T-cell (primary cell): ENCODE data around the gene ATP10A. TPM values are rescaled to one million over a fixed set of nuclear protein-coding genes. Genes with fewer than 3 reads are reported as not detected.

ENCODE experiments used
- ATAC-seq, 4 experiments: fragments of 200-7000 bp in 3 of 4; fragments of 150-1000 bp in 1 of 4; cut with Tn5 transposase; replicated peaks in 1 of 4; 1 replicate in 3 of 4; 2 replicates in 1 of 4; pipeline ENCODE4 v1.10.0; 2021; ENCODE audit warnings: moderate library complexity in 3 of 4, mild to moderate bottlenecking in 2 of 4, moderate number of reproducible peaks in 1 of 4
- CTCF ChIA-PET, 2 donors: fragments of 300-600 bp; sonication (Branson Sonifier 250); formaldehyde crosslinking; loops; one replicate each; lab custom pipeline; 2022; ENCODE audit warnings: antibody characterized with exemption in 2 of 2; lab: Charles Lee
- POLR2A ChIA-PET, 2 donors: fragments of 300-600 bp; sonication (Branson Sonifier 250); formaldehyde crosslinking; loops; one replicate each; lab custom pipeline; 2022; ENCODE audit warnings: antibody characterized with exemption in 2 of 2; lab: Charles Lee
- DNase-seq, 35 experiments: peaks; one replicate each; pipeline versions ENCODE4 v3.0.0 to v3.0.0-alpha.2; 2013 to 2023
- H3K27ac ChIP-seq: one replicate; pipeline ENCODE4 v1.5.1; 2013; ENCODE audit warnings: low read length
- H3K27me3 ChIP-seq, 2 experiments: replicated peaks in 1 of 2; 1 replicate in 1 of 2; 2 replicates in 1 of 2; pipeline versions ENCODE4 v1.6.1 to v1.7.0; 2013; ENCODE audit warnings: low read length in 1 of 2, mixed read lengths in 1 of 2; ENCODE audit not compliant: control insufficient read depth in 2 of 2, insufficient read depth in 2 of 2; ENCODE audit errors: extremely low read depth in 1 of 2
- H3K36me3 ChIP-seq, 2 donors: 1 replicate in 1 of 2; 2 replicates in 1 of 2; pipeline versions ENCODE4 v1.6.1 to v1.7.0; 2013; ENCODE audit warnings: low read length in 1 of 2; ENCODE audit not compliant: control insufficient read depth in 2 of 2, insufficient read depth in 1 of 2; ENCODE audit errors: extremely low read depth in 1 of 2
- H3K4me1 ChIP-seq, 2 experiments: 1 replicate in 1 of 2; 2 replicates in 1 of 2; pipeline versions ENCODE4 v1.6.1 to v1.7.0; 2013; ENCODE audit warnings: low read length in 2 of 2, mixed read lengths in 1 of 2; ENCODE audit not compliant: insufficient read depth in 2 of 2, control insufficient read depth in 1 of 2; ENCODE audit errors: extremely low read depth in 1 of 2
- H3K4me3 ChIP-seq, 2 donors: 1 replicate in 1 of 2; 2 replicates in 1 of 2; pipeline versions ENCODE4 v1.5.1 to v1.7.0; 2013; ENCODE audit warnings: mild to moderate bottlenecking in 2 of 2, low read length in 1 of 2, moderate library complexity in 1 of 2; ENCODE audit not compliant: control insufficient read depth in 1 of 2; ENCODE audit errors: extremely low read depth in 1 of 2
- H3K9me3 ChIP-seq: 2 replicates; pipeline ENCODE4 v1.7.0; 2013
- H3K27ac Mint-ChIP-seq, 2 donors: one replicate each; pipeline ENCODE4 v1.8.0; 2020 to 2021; ENCODE audit warnings: mild to moderate bottlenecking in 2 of 2, mixed read lengths in 2 of 2
- H3K27me3 Mint-ChIP-seq, 2 donors: one replicate each; pipeline ENCODE4 v1.8.0; 2021 to 2022; ENCODE audit warnings: mixed read lengths in 2 of 2
- H3K36me3 Mint-ChIP-seq: one replicate; pipeline ENCODE4 v1.8.0; 2021; ENCODE audit warnings: mixed read lengths
- H3K4me1 Mint-ChIP-seq, 3 donors: one replicate each; pipeline ENCODE4 v1.8.0; 2020 to 2022; ENCODE audit warnings: mixed read lengths in 3 of 3, mild to moderate bottlenecking in 1 of 3
- H3K4me3 Mint-ChIP-seq, 3 donors: one replicate each; pipeline ENCODE4 v1.8.0; 2020 to 2022; ENCODE audit warnings: mild to moderate bottlenecking in 3 of 3, mixed read lengths in 3 of 3, moderate library complexity in 3 of 3
- H3K9me3 Mint-ChIP-seq, 3 donors: one replicate each; pipeline ENCODE4 v1.8.0; 2020 to 2022; ENCODE audit warnings: mixed read lengths in 3 of 3
- WGBS: methylation state at CpG from one replicate; pipeline ENCODE4 v1.1.5; 2013; ENCODE audit warnings: missing lambda C conversion rate; ENCODE audit not compliant: insufficient coverage; 5-methylcytosine and 5-hydroxymethylcytosine counted together
- total RNA-seq, 35 experiments: library from RNA in 6 of 35; stranded (reverse) in 6 of 35; fragments of 120-200 nt in 1 of 35; gene quantifications; one replicate each; pipeline versions ENCODE4 v1.2.1 to v1.2.4 and lab custom pipeline; 2013 to 2026

Gene ATP10A
- total RNA-seq, 5 donors from 2014 or later (not counting 1 experiment from before 2014, with no cell fraction given), result 37.3 to 65.5 (median 53.4) TPM

DNA sequence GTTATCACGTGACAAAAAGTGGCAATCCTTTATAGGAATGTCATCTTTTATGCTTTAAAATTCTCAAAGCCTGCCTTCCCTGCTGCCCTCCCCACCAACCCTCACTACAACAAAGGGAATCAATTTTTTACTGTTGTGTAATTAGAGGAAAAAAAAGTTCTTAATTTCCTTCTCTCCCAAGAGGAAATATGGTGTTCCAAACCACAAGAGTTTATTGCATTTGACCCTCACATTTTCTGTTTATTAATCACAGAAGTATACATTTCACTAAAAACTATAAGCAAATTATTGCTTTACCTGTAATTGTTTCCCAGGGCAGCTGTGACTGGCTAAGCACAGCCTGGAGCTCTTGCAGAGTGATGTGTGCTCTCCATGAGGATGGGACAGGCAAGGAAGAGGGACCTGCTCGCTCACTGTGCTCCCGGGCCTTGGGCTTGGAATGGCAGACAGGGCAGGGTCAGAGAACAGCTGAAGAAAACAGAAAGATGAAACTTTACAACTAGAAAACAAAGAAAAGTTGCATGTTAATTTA, 31.3 kb upstream of the ATP10A start:
- H3K4me3 ChIP-seq, result no peak overlapping the region
- Mint-ChIP-seq H3K27ac (no peak overlapping the region), H3K4me1 (peaks cover 0 to 2% (median 0%) of the 10 kb centered on the region in 3 donors), H3K36me3 (no peaks in the 10 kb centered on the region), H3K4me3 (no peak overlapping the region), H3K9me3 (no peaks in the 10 kb centered on the region), H3K27me3 (peaks cover 0 to 8% of the 10 kb centered on the region in 2 donors)
- H3K27ac ChIP-seq, result no peak overlapping the region
- H3K4me1 ChIP-seq, result no peaks in the 10 kb centered on the region
- ATAC-seq, result no peak
- H3K27me3 ChIP-seq, result peaks cover 0 to 2% of the 10 kb centered on the region in 2 experiments
- DNase-seq, result no peak
- H3K36me3 ChIP-seq, result no peaks in the 10 kb centered on the region
- no CpG with 5 or more reads among the region's 3 CpGs for WGBS
- no peaks in the 10 kb centered on the region for H3K9me3 ChIP-seq
- CTCF ChIA-PET, result interaction anchor here in 1 of 2 donors (0.6 kb wide), 1 partner anchor 896 kb away, joined by 3 read pairs; no protein-coding TSS in a partner anchor
- POLR2A ChIA-PET, result no interaction called here

DNA sequence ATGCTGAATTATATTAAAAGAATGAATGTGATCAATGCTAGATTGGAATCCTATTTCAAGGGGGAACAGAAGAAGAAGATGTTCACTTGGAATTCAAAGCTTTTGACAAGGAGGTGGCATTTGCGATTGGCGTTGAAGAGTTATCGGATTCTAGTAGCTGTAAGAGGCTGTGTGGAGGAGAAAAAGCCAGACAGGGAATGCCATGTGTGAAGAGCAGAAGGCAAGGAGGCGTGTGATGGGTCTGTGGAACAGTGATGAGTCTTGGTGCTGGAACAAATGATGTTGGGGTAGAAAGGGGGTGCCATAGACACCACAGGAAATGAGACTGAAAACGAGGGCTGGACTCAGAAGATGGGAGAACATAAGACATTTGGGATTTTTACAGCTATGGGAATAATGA, 30.5 kb upstream of the ATP10A start:
- CTCF ChIA-PET, result no interaction called here
- POLR2A ChIA-PET, result no interaction called here

DNA sequence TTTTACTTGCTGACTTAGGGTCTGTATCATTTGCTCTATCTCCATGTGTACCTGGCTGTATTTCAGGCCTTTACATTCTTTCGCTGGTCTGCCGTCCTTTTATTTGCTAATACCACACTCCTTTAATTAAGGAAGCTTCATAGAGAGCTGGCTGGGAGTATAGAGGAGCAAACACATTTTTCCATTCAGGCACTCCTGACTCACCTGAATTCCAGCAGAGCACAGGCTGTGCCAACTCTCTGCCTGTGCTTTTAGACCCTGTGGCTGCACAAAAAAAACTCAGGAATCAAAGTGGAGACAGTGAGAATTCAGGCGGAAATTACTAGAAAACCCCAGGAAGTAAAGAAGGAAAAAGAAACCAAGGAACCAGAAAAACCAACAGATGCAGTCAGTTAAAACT, 29.0 kb upstream of the ATP10A start:
- Histone ChIP-seq H3K4me3 (no peak overlapping the region), H3K27me3 (peaks cover 0 to 6% of the 10 kb centered on the region in 2 experiments), H3K36me3 (no peaks in the 10 kb centered on the region), H3K9me3 (no peaks in the 10 kb centered on the region), H3K27ac (no peak overlapping the region), H3K4me1 (no peaks in the 10 kb centered on the region)
- POLR2A ChIA-PET, result interaction anchor here in 1 of 2 donors (0.5 kb wide), 1 partner anchor 59 kb away, joined by 3 read pairs; no protein-coding TSS in a partner anchor
- ATAC-seq (no peak), DNase-seq (no peak)
- CTCF ChIA-PET, result no interaction called here
- Mint-ChIP-seq H3K36me3 (no peaks in the 10 kb centered on the region), H3K9me3 (no peaks in the 10 kb centered on the region), H3K27me3 (peaks cover 0 to 11% of the 10 kb centered on the region in 2 donors), H3K4me3 (no peak overlapping the region), H3K4me1 (peaks cover 0 to 2% (median 0%) of the 10 kb centered on the region in 3 donors), H3K27ac (no peak overlapping the region)
- whole genome bisulfite sequencing, result no CpG with 5 or more reads among the region's 3 CpGs

More for the DNA sequence above, 30.5 kb upstream of the ATP10A start:
- no peak overlapping the region for H3K27ac Mint-ChIP-seq
- no peaks in the 10 kb centered on the region for H3K36me3 Mint-ChIP-seq
- no peak overlapping the region for H3K4me3 ChIP-seq
- DNase-seq (no peak), ATAC-seq (no peak)
- no peaks in the 10 kb centered on the region for H3K4me1 ChIP-seq
- peaks cover 0 to 2% (median 0%) of the 10 kb centered on the region in 3 donors for H3K4me1 Mint-ChIP-seq
- 74% methylated on average over 5 of the region's 5 CpGs for WGBS
- no peak overlapping the region for H3K27ac ChIP-seq
- no peak overlapping the region for H3K4me3 Mint-ChIP-seq
- H3K27me3 Mint-ChIP-seq, result peaks cover 0 to 8% of the 10 kb centered on the region in 2 donors
- no peaks in the 10 kb centered on the region for H3K9me3 Mint-ChIP-seq
- H3K36me3 ChIP-seq, result no peaks in the 10 kb centered on the region
- peaks cover 0 to 6% of the 10 kb centered on the region in 2 experiments for H3K27me3 ChIP-seq
- H3K9me3 ChIP-seq, result no peaks in the 10 kb centered on the region

DNA sequence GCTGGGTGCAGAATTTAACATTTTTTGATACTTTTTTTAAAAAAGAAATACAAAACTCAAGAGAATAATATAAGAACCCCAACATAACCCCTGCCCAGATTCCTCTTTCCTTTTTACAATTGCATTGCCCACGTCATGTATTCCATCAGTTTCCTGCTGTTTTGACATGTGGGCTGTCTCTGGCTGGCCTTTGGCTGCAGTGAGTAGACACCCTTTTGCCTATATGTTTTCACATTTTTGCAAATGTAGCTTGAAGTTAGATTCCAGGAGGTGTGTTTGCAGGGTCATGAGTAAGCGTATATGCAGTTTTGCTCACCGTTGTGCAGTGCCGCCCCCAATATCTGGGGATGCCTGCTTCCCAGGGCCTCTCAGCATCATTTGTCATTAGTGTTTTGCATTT, 28.0 kb upstream of the ATP10A start:
- Mint-ChIP-seq H3K9me3 (no peaks in the 10 kb centered on the region), H3K27ac (no peak overlapping the region), H3K4me1 (peaks cover 0 to 2% (median 0%) of the 10 kb centered on the region in 3 donors), H3K36me3 (no peaks in the 10 kb centered on the region), H3K27me3 (peaks cover 0 to 11% of the 10 kb centered on the region in 2 donors), H3K4me3 (no peak overlapping the region)
- ChIA-PET POLR2A (no interaction called here), CTCF (no interaction called here)
- no peak for DNase-seq
- Histone ChIP-seq H3K27ac (no peak overlapping the region), H3K4me3 (no peak overlapping the region), H3K4me1 (no peaks in the 10 kb centered on the region), H3K36me3 (no peaks in the 10 kb centered on the region), H3K9me3 (no peaks in the 10 kb centered on the region), H3K27me3 (peaks cover 0 to 6% of the 10 kb centered on the region in 2 experiments)
- no peak for ATAC-seq
- 100% methylated on average over 3 of the region's 4 CpGs for WGBS

DNA sequence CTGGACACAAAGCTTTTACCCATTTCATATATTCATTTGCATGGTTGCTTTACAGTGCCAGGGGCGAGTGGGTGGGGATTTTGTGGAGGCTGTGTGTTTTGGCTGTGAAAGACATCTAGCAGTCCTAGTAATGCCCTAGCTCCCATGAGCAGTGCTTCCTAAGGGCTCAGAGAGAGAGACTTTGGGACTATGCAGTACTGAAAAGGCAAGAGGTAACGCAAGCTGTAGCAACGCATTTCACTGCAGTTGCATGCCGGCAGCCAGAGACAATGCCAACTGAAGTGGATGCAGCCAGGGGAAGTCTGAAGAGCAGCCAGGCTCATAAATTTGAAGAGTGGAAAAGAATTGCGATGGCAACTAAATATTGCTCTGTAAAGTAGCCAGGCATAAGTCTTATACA, 27.4 kb upstream of the ATP10A start:
- H3K4me3 Mint-ChIP-seq, result no peak overlapping the region
- H3K27me3 Mint-ChIP-seq, result peaks cover 0 to 11% of the 10 kb centered on the region in 2 donors
- ATAC-seq, result no peak
- H3K9me3 ChIP-seq, result no peaks in the 10 kb centered on the region
- H3K4me1 Mint-ChIP-seq, result no peaks in the 10 kb centered on the region
- no peak overlapping the region for H3K27ac ChIP-seq
- WGBS, result 90% methylated on average over 3 of the region's 5 CpGs
- no peaks in the 10 kb centered on the region for H3K36me3 ChIP-seq
- H3K36me3 Mint-ChIP-seq, result no peaks in the 10 kb centered on the region
- ChIA-PET POLR2A (no interaction called here), CTCF (no interaction called here)
- H3K27me3 ChIP-seq, result peaks cover 0 to 6% of the 10 kb centered on the region in 2 experiments
- H3K9me3 Mint-ChIP-seq, result no peaks in the 10 kb centered on the region
- H3K27ac Mint-ChIP-seq, result no peak overlapping the region
- H3K4me3 ChIP-seq, result no peak overlapping the region
- DNase-seq, result no peak
- H3K4me1 ChIP-seq, result no peaks in the 10 kb centered on the region

DNA sequence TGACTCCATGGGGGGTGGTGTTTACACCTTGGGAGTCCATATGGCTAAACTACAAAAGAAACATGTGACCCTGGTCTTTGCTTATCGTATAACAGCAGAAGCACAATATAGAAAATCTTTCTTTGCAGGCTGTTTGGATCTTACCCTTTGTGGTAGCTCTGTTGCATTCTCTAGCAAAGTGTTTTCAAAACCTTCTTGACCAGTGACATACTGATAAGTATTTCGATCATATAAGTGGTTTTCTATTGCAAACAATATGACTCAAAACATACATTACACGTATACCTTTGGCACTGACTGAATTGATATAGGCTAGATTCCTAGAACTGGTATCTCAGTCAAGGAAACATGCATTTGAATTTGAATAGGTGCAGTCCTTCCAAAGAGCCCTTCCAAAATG, 24.7 kb upstream of the ATP10A start:
- no peaks in the 10 kb centered on the region for H3K36me3 ChIP-seq
- H3K27me3 ChIP-seq, result peaks cover 0 to 6% of the 10 kb centered on the region in 2 experiments
- ChIA-PET CTCF (no interaction called here), POLR2A (no interaction called here)
- no peaks in the 10 kb centered on the region for H3K36me3 Mint-ChIP-seq
- no peaks in the 10 kb centered on the region for H3K4me1 ChIP-seq
- no peak overlapping the region for H3K4me3 ChIP-seq
- no peak for ATAC-seq
- H3K9me3 ChIP-seq, result no peaks in the 10 kb centered on the region
- no peaks in the 10 kb centered on the region for H3K9me3 Mint-ChIP-seq
- no peak overlapping the region for H3K27ac ChIP-seq
- no CpG with 5 or more reads among the region's 3 CpGs for WGBS
- H3K27me3 Mint-ChIP-seq, result peaks cover 0 to 8% of the 10 kb centered on the region in 2 donors
- H3K27ac Mint-ChIP-seq, result no peak overlapping the region
- no peak overlapping the region for H3K4me3 Mint-ChIP-seq
- H3K4me1 Mint-ChIP-seq, result peaks cover 0 to 4% (median 0%) of the 10 kb centered on the region in 3 donors
- no peak for DNase-seq
